NCI-H1694 treated with DMSO at 0.1 percent for 48 hours (cell line): ENCODE data around the gene TRMT6.

ENCODE experiments used
- DNase-seq: peaks from one replicate; lab custom pipeline; 2025; lab: John Stamatoyannopoulos, UW

TRMT6 gene

GRCh38 chr20:5949943-5950270 is 426 bp downstream of the TRMT6 start:
- DNase-seq = no peak

- DNase-seq = no peak
These were observed 3.1 kb downstream of the TRMT6 start for GRCh38 chr20:5947276-5947675.

- no peak for DNase-seq
These were observed 4.4 kb downstream of the TRMT6 start for GRCh38 chr20:5945963-5946362.

GRCh38 chr20:5938456-5939029 is 11.8 kb downstream of the TRMT6 start:
- no peak for DNase-seq

- no peak for DNase-seq
These were observed 14.1 kb downstream of the TRMT6 start for GRCh38 chr20:5936238-5936637.

- DNase-seq = no peak
These were observed 14.9 kb downstream of the TRMT6 start for GRCh38 chr20:5935384-5935783.

- DNase-seq = peak; percentile 40
These were observed 16.4 kb downstream of the TRMT6 start for GRCh38 chr20:5933802-5934436.

- DNase-seq = no peak
These were observed 17.5 kb downstream of the TRMT6 start for GRCh38 chr20:5932796-5933195.

- DNase-seq = no peak
These were observed 18.9 kb downstream of the TRMT6 start for GRCh38 chr20:5931411-5931810.

GRCh38 chr20:5928836-5929715 is 21.3 kb downstream of the TRMT6 start:
- DNase-seq = no peak

- no peak for DNase-seq
These were observed 22.4 kb downstream of the TRMT6 start for GRCh38 chr20:5927749-5928462.

- DNase-seq = no peak
These were observed 24.8 kb downstream of the TRMT6 start for GRCh38 chr20:5925551-5925950.

GRCh38 chr20:5923493-5923892 is 26.8 kb downstream of the TRMT6 start:
- no peak for DNase-seq

- DNase-seq = no peak
These were observed 29.8 kb downstream of the TRMT6 start for GRCh38 chr20:5920581-5920980.

- DNase-seq = no peak
These were observed 30.4 kb downstream of the TRMT6 start for GRCh38 chr20:5919626-5920544.

- DNase-seq = no peak
These were observed 31.3 kb downstream of the TRMT6 start for GRCh38 chr20:5918856-5919625.

- no peak for DNase-seq
These were observed 35.5 kb downstream of the TRMT6 start for GRCh38 chr20:5914859-5915258.

- no peak for DNase-seq
These were observed 37.2 kb downstream of the TRMT6 start for GRCh38 chr20:5913166-5913565.

GRCh38 chr20:5910186-5910585 is 40.1 kb downstream of the TRMT6 start:
- no peak for DNase-seq

- DNase-seq = no peak
These were observed 41.4 kb downstream of the TRMT6 start for GRCh38 chr20:5908981-5909380.

GRCh38 chr20:5900908-5901307 is 49.4 kb downstream of the TRMT6 start:
- DNase-seq = no peak
